ENCODE results near the gene RAPGEF3. TPM values are rescaled to one million over a fixed set of nuclear protein-coding genes. Genes with fewer than 3 reads are reported as not detected.

RAPGEF3 gene
- total RNA-seq, 1 donor from 2014 or later, result 79.4 TPM

DNA sequence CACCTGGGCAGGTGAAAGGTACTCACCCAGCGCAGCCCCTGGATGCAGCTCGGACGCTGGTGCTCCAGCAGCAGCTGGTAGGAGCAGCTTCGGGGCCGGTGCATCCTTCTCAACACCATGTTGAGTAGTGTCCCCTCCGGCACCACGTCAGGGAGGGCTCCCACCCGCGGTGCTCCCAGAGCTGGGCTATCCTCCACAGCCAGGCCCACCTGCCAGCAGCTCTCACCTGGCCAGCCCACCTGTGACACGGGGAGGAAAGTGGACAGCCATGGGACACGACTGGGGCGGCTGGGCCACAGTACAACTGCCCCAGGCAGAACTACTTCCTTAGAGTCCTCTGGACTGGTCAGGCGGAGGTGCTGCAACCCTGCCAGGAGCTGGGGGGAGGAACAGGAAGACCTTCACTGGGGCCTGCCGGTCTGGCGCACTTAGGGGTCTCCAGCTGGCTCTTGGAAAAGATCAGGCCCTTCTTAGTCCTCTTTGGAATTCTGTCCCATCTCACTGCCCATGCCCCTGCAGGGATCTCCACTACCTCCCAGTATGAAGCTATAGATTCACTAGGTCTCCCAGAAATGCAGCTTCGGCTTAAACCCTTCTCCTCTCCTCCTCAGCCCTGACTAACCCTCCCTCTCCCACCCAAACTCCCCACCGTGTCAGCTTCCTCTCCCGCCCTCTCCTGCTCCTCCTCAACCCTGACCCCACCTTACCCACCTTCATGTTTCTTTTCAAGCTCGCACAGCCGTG, 668 bp downstream of the RAPGEF3 start:
- DNase-seq (ENCODE audit: low spot score), result no peak

DNA sequence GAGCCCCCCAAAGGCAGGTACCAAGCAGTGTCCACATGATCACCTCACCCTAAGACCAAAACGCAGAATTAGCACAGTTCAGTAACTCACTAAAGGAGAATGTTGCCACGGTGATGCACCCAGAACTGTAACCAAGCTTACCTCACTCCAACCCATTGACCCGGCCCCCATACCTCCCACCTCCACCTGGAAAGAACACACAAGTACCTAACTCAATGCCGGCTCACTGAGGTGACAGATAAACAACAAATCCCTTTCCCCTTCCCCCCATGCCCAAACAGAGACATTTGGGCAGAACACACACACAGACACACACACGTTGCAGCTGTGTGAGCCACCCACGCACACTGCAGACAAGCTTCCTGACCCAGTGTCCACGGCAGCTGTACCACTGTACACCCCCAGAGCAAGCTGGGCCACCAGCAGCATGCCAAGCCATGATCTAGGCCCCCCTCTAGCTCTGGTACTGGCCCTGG, 1.3 kb downstream of the RAPGEF3 start:
- no peak for DNase-seq (ENCODE audit: low spot score)

DNA sequence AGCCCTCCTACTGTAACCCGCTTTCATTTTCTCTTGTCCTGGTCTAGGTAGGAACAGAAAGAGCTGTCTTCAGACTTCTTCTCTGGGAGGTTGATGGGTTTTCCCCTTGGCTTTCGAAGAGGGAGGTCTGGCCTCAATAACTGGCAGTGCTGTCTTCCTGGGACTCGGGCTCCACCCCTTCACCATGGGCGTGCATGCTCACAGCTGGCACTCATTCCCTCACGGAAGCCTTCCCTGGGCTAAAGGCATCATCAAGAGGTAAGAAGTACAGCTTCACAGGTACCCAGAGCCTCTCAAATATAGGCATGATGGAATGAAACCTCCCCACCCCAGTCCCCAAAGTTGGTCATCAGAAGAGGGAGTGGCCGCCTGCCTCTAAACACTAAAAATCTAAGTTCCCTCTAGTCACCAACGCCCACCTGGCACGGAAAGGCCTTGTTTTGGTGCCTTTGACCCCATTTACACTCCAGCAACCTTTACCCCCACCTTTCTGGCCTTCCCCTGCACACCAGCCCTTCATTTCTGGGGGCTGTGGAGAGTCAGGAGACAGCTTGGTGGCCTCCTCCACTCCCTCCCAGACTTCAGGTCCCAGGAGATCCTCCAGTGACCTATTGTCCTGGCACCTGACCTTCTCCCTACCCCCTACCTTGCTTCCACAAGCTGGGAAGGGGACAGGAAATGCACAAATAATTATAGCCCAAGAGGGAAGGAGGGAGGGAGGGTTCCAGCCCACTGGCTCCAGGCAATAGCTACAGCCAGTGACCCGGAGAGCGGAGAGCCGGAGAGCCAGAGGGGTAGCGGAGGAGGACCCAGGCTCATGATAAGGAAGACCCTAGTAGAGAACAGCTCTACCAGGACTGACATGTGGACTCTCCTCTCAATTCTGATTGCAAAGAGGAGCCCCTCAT, 2.8 kb downstream of the RAPGEF3 start:
- no peak for DNase-seq (ENCODE audit: low spot score)

DNA sequence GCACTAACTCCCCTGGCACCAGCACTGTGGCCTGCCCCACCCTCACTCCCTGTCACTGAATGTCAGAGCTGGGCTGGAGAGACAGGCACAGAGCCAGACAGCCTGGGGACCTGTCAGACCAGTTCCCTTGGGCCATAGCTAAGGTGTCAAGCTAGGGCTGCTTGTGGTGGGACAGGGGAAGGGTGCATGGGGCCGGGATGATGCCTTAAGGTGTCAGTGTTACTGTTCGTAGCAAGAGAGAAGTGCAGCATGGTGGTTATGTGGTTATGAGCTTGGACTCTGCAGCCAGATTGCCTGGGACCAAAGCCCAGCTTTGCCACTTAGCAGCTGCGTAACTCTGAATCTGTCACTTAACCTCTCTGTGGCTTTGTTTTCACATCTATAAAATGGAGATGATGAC, 3.8 kb downstream of the RAPGEF3 start:
- DNase-seq (ENCODE audit: low spot score), result no peak

DNA sequence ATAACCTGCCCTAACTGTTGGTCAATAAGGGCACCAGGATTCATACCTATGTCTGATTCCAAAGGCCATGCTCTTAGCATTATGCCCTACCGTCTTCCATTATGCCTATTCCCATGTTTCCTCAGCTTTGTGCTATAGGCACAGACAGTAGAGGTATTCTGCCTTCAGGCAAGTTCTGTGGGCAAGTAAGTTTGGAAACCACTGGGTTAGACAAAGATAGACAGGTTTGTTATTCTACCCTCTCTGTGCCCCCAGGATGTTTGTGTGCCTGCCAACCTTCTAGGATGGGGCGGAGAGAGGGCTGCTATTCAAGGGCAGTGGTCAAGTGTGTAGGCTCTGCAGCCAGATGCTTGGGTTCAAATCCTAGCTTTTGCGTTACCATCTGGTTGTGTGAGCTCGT, 4.6 kb downstream of the RAPGEF3 start:
- DNase-seq (ENCODE audit: low spot score), result no peak

DNA sequence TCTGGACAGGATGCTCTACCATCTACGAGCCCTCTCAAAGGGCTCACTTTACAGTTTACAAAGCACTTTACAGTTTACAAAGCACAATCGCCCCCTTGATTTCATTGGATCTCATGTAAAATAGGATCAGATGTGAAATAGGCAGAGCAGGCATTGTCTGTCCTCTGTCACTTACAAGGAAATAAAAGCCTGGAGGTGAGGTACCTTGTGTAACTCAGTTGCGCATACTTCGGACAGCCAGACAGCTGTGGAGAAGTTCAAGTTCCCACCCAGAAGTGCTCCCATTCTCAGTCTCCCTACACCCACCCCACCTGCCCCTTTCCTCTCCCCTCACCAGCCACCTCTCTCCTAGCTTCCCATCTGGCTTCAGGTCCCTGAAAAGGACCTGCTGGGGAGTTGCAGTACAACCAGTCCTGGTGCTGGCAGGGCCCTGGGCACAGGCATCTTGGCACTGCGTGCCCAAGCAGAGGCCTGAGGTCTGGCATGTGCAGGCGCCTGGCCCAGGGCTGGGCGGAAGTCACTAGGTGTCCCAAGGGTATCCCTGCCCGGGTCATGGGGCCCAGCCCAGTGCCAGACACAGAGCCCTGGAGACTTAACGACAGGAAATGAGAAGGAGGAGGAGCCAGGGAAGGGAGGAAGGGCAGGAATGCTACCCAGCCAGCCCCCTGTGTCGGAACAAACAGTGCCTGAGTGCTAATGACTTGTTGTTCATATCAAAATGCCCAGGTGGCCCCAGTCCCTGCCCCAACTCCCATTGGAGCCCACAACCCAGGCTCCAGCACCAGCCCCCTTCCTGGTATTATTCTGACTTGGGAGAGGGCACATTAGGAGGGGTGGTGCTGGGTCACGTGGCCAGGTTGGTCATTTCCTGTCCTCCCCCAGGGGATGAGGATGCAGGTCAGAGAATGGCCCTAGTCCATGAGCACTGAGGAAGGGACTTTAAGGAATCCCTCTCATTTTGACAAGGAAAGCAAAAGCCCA, 5.4 kb downstream of the RAPGEF3 start:
- no peak for DNase-seq (ENCODE audit: low spot score)

DNA sequence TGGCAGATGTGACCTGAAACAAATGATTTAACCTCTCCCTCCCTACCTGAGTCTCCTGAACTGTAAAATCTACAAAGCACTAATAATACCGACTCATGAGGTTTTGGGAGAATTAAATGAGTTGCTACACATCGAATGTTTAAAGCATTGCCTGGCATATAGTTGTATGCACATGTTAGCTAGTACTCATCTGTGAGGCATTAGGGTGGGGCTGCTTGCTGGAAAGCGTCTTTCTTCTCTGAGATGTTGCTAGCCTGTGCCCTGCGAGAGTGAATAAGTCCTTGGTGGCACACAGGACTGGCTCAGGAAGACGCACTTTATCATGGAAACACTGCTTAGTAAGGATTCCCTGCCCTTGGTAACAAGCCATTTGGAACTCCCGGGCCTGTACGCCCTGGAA, 6.1 kb downstream of the RAPGEF3 start:
- no peak for DNase-seq (ENCODE audit: low spot score)

DNA sequence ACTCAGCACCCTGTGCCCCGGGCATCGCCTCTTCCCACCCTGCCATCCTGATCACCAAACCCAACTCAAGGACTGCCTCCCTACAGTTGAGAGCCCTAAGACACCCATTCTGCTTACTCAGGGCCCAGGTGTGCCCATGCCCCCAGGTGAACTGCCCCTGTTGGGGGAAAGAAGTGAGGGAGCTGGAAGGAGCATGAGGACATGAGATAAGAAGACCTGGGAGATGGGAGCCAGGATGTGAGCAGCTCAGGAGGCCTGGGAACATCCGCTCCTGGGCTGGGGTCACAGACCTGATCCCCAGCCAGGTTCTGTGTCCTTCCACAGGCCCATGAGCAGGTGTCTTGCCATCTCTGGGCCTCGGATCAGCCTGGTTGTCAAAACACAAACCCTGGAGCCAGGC, 6.6 kb downstream of the RAPGEF3 start:
- no peak for DNase-seq (ENCODE audit: low spot score)

DNA sequence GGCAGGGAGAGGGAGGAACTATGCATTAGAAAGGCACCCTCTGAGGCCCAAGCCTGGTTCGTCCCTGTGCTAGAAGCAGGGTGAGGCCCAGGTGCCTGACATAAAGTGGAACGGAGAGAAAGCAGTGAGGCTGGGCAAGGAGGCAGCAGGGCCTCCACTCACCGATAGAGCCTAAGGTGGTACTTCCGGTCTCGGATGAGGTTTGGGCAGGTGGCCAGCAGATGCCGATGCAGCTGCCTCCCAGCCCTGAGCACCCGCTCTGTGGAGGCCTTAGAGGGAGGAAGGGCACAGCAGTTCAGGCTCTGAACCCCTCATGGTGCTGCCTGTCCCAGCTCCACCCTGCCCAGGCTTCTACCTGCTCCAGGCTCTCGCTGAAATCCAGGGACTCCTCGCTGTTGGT, 7.1 kb downstream of the RAPGEF3 start:
- DNase-seq (ENCODE audit: low spot score), result no peak

DNA sequence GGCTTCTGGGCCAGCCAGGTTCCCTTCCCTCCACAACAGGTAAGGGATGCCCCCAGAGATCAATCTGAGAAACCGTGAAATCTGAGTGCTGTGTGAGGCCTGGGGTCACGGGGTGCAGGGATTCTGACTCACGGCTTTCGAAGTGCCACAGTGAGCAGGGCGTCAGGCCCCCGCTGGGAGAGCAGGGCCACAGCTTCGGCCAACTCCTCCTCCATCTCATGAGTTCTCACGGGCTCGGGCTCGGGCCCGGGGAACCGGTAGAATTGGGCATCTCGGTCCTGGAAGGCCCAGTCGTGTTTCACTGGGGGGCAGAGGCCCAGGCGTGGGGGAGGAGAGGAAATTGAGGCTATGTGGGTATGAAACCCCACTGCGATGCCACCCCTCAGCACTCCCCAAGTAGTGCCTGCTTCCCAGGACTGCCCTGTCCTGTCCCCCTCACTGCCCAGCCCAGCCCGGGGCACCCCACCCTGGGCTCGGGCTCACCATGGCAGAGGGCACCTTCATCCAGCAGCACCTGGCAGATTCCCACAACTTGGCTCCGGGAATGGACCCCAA, 7.7 kb downstream of the RAPGEF3 start:
- no peak for DNase-seq (ENCODE audit: low spot score)

DNA sequence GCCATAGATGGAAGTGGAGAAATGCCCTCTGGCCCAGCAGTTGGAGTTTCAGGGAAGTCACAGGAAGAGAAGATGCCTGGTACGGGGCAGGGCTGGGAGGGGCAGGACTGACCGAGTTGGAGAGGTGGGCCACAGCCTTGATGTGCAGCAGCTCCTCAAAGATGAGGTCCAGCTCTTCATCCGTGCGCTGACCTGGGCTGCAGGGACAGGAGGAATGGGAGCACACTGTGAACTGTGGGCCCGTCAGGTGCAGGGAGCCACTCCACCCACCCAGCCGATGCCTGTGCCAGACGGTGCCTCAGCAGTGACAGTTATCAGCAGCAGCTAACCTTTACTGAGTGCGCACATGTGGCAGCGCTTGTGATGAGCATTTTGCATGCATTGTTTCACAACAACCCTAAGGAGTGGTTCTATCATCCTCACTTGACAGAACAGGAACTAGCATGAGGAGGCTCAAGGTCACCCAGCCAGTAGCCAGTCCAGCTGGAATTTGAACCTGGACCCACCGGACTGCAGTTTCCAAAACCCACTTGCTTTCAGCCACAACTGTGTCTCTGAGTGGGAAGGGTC, 8.4 kb downstream of the RAPGEF3 start:
- DNase-seq (ENCODE audit: low spot score), result no peak

DNA sequence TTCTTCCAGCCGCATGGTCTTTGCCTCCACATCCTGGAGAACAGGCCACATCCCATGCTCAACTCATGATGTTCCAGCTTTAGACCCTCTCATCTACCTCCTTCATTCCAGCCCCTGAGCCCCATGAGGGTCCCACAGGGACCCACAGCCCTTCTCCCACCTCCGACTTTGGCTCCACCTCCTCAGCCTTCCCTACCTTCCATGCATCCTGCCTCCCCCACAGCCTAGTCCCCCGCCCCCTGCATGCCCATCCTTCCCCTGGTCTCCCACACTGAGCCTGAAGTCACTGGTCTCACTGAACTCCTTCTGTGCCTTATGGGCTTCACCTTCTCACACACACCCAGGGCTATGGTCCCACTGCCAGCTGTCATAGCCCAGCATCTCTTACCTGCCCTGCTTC, 9.8 kb downstream of the RAPGEF3 start:
- no peak for DNase-seq (ENCODE audit: low spot score)

DNA sequence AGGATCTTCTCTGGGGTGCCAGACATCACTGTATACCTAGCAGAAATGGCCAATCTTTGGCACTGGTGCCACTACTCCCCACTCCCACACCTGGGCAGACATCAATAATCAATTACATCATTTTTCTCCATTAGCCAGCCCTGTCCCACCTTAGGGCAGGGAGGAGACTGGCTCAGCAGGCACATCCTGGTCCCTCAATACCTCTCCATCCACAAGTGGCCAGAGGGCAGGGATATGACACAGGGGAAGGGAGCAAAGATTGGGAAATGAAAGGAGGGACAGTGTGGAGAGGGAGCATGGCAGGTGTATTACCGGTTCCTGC, 10.2 kb downstream of the RAPGEF3 start:
- DNase-seq (ENCODE audit: low spot score), result no peak

DNA sequence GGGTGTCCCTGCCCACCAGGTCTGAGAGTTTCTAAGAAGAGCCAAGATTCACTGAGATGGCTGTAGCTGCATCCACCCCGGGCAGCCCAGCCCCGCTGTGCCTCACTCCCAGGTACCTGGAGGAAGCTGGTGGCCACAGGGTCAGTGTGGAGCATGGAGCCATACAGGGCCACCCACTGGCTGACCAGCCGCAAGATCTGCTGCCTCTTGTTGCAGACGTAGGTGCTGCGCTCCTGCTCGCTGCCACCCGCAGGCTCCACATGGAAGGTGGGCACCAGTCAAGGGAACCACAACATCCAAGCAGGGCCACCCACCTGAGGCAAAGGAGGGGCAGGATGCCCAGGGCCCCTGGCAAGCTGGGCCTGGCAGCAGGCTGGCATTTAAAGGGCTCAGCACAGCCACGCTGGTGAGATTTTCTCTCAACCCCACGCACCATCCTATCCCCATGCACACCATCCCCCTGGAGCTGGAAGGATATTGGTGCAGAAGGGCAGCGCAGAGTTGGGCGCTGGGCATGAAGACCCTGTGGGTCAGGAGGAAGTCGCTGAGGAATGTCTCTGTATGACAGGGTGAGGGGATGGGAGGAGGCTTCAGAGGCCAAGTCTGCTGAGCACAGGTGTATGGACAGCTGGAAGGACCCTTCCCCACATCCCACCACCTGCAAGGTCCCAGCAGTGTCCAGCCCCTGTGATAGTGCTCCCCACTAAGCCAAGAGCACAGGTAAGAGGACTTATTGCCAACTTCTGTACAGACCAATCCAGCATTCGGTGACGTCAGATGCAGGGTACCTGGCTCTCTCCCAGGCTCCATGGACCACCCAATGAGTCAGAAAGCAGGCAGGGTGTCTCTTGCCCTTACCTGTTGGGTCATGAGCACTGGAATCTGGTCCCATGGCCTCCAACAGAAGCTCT, 10.8 kb downstream of the RAPGEF3 start:
- no peak for DNase-seq (ENCODE audit: low spot score)

DNA sequence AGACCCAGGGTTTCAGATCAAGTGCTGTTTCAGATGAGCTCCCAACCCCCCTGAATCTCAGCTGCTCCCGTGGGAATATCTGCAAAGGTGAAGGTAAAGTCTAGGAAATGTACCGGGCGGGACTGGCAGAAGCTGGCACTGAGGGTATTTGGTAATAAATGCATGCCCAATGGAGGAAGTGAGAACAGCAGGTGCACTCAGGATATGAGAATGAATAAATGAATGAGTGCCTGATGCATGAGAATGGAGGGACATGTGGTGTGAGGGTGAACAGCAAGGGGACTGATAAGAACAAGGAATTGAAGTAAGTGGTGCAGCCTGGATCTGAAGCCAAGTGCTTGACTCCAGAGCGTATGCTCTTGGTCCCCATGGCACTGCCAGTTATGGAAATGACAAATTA, 11.6 kb downstream of the RAPGEF3 start:
- DNase-seq (ENCODE audit: low spot score), result no peak

DNA sequence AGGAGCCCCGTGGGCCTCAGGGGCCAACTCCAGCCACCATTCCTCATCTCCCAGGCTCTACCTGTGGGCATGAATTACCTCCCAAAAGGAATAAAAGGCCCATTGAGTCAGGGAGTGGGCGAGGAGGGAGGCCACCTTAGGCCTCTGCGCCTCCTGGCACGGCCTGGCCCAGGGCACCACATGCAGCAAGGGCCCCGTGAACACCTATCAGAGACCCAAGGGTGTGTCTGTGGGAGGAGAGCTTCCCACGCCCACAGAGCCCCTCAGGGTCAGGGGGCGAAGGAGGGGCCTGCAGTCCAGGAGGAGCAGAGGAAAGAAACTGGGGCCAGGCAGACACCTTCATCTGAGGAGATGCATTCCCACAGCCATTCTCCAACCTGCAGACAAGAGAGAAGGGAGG, 12.2 kb downstream of the RAPGEF3 start:
- no peak for DNase-seq (ENCODE audit: low spot score)

DNA sequence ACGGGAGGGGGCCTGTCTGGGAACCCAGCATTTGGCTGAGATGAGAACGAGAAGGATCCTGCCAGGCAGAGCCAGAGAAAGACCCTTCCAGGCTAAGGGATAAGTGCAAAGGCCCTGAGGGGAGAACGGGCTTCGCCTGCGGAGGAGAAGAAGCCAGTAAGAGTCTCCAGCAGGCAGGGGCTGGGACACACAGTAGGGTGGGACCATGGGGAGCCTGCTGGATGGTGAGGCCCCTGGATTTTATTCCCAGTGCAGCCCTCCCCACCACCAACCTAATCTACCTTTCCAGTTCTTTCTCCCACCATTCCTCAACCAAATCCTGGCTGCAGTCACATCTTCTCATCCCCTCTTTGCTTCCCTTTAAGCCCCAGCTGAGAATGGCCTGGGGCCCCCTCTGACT, 12.6 kb downstream of the RAPGEF3 start:
- no peak for DNase-seq (ENCODE audit: low spot score)

DNA sequence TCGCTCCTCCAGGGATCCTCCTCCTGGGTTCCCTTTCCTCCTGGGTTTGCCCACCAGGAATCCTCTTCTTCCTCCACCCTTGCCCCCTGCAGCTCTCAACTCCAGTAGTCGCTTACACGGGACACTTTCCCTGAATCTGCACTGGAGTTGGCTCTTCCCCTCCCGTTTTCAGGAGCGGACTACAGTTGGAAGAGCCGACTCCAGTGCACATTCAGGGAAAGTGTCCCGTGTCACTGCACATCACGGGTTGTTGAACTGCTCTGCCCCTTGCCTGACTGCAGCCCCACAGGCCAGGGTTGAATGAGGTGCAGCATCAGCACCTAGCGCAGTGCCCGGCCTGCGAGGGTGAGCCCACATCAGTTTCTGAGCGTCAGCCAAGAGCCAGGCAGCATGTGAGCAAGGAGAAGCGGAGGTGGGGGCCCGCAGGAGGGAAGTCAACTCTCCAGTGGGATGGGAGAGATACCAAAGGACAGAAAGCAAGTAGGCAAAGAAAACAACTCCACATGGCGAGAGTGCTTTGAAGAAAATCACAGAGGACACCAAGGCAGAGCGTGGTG, 13.1 kb downstream of the RAPGEF3 start:
- no peak for DNase-seq (ENCODE audit: low spot score)

DNA sequence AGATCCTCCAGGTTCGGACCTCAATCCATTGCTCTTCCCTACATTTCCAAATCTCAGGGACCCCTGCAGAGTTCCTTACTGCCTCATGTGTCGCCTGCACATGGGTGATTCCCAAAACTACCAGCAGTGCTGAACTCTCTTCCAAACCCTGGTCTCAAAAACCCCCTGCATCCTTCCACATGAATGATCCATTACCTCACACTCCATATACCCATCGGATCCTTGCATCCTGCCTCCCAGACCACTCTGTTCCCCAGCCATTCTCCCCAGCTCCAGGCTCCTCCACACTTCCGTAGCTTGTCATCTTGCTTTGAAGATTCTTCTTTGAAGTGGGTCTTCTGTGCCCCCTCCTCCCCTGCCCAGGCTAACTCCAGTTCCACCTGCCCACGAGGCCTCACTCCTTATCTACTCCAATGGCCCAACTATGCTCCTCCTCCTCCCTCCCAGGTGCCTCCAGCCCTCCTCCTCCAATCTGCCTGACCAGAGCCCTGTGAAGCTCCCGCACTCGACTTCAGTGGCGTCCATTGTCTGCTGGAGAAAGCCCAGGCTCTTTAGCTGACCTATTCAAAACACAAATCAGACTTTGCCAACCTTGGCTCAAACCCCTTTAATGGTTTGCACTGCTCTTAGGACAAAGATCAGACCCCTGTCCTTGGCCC, 13.8 kb downstream of the RAPGEF3 start:
- no peak for DNase-seq (ENCODE audit: low spot score)

All from mesenteric fat pad (tissue), 1 donor.